GM19328 (cell line): ENCODE measurements around the gene NAT16.
"Not testable (repeated sequence)": the region's sequence is repeated elsewhere in the genome, so short reads cannot be mapped to it uniquely, and the experiment has no call there.

Experiments
- ATAC-seq: cut with Tn5 transposase; IDR thresholded peaks from one replicate; pipeline ENCODE4 v1.9.1; 2021; ENCODE audit warnings: mild to moderate bottlenecking, moderate library complexity; ENCODE audit not compliant: unreplicated experiment

Gene NAT16

GRCh38 chr7:101180130-101180755 lies at the start of gene NAT16:
Gene NAT16 (minus strand): TSS chr7:101180293. CDS start chr7:101174807, 5,486 bp downstream.
- ATAC-seq, result no peak

GRCh38 chr7:101226721-101227120 lies 46.6 kb upstream of the NAT16 start:
- ATAC-seq, result no peak

GRCh38 chr7:101225650-101226049 lies 45.6 kb upstream of the NAT16 start:
- no peak for ATAC-seq

- no peak for ATAC-seq
Measured at GRCh38 chr7:101223528-101223927, 43.4 kb upstream of the NAT16 start.

- no peak for ATAC-seq
Measured at GRCh38 chr7:101222275-101222830, 42.3 kb upstream of the NAT16 start.

- ATAC-seq, result no peak
Measured at GRCh38 chr7:101220295-101220694, 40.2 kb upstream of the NAT16 start.

GRCh38 chr7:101218236-101219125 lies 38.4 kb upstream of the NAT16 start:
- no peak for ATAC-seq

GRCh38 chr7:101217388-101218235 lies 37.5 kb upstream of the NAT16 start, which contains the start of the genes PLOD3 and ZNHIT1:
Gene PLOD3 (minus strand): TSS chr7:101217581. CDS start chr7:101217274, 307 bp downstream.
Gene ZNHIT1 (plus strand): TSS chr7:101218165. CDS start chr7:101218196, 31 bp downstream.
- ATAC-seq, result peak; percentile 59

GRCh38 chr7:101216860-101217387 lies 36.8 kb upstream of the NAT16 start:
- ATAC-seq, result peak; percentile 12

GRCh38 chr7:101216001-101216859 lies 36.1 kb upstream of the NAT16 start:
- no peak for ATAC-seq

GRCh38 chr7:101212014-101212413 lies 31.9 kb upstream of the NAT16 start:
- ATAC-seq, result no peak

GRCh38 chr7:101211501-101211900 lies 31.4 kb upstream of the NAT16 start:
- ATAC-seq, result no peak

- no peak for ATAC-seq
Measured at GRCh38 chr7:101210143-101210542, 30.1 kb upstream of the NAT16 start.

GRCh38 chr7:101208794-101209193 lies 28.7 kb upstream of the NAT16 start:
- no peak for ATAC-seq

- no peak for ATAC-seq
Measured at GRCh38 chr7:101207459-101207858, 27.4 kb upstream of the NAT16 start.

GRCh38 chr7:101206665-101207042 lies 26.6 kb upstream of the NAT16 start:
- ATAC-seq, result no peak

- no peak for ATAC-seq
Measured at GRCh38 chr7:101205901-101206664, 26.0 kb upstream of the NAT16 start.

GRCh38 chr7:101203740-101204738 lies 23.9 kb upstream of the NAT16 start:
- not testable (repeated sequence) for ATAC-seq
